ENCODE results near the gene SYCP2.

The SYCP2 gene

DNA sequence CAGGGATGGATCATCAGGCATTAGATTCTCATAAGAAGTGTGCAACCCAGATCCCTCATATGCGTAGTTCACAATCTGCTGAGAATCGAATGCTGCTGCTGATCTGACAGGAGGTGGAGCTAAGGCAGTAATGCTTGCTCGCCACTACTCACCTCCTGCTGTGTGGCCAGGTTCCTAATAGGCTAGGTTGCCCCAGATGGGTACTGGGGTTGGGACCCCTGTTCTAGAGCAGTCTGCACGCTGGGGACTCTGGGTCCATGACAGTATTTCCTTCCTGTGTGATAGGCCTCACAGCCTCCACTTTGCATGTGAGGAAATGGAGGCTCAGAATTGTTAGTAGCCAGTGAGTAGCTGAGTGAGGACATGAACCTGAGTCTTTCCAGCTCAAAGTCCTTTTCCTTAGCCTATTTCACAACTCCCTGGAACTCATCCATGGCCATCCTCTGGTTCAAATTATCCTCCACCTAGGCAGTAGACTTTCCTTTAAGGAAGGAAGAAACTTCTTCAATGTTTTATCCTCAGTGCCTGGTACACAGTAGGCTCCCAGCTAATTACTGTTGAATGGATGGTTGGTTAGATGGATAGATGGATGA lies 117.2 kb downstream of the SYCP2 start:
- no peak overlapping the region for H3K27ac ChIP-seq (ENCODE audit: low read length)
- H3K4me1 ChIP-seq (ENCODE audit: low read length): no peaks in the 10 kb centered on the region
- H3K36me3 ChIP-seq (replicated peaks; ENCODE audit: low read depth, low read length): no peaks in the 10 kb centered on the region
- no peaks in the 10 kb centered on the region for H4K20me1 ChIP-seq (ENCODE audit: insufficient read depth, low read length)
- TF ChIP-seq, protein P1, sequence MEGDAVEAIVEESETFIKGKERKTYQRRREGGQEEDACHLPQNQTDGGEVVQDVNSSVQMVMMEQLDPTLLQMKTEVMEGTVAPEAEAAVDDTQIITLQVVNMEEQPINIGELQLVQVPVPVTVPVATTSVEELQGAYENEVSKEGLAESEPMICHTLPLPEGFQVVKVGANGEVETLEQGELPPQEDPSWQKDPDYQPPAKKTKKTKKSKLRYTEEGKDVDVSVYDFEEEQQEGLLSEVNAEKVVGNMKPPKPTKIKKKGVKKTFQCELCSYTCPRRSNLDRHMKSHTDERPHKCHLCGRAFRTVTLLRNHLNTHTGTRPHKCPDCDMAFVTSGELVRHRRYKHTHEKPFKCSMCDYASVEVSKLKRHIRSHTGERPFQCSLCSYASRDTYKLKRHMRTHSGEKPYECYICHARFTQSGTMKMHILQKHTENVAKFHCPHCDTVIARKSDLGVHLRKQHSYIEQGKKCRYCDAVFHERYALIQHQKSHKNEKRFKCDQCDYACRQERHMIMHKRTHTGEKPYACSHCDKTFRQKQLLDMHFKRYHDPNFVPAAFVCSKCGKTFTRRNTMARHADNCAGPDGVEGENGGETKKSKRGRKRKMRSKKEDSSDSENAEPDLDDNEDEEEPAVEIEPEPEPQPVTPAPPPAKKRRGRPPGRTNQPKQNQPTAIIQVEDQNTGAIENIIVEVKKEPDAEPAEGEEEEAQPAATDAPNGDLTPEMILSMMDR (IDR thresholded peaks at IDR 0.05; ENCODE audit: low read depth, low read length): no peak
- no peak for TF ChIP-seq EZH2phosphoT487 (IDR thresholded peaks at IDR 0.05; ENCODE audit: low read depth)
- no peaks in the 10 kb centered on the region for H3K79me2 ChIP-seq (ENCODE audit: low read length)
- no peaks in the 10 kb centered on the region for H3K9me3 ChIP-seq (ENCODE audit: insufficient read depth, low read length)
- no peak overlapping the region for H3K4me2 ChIP-seq (ENCODE audit: low read length)
- no peak overlapping the region for H2AFZ ChIP-seq (ENCODE audit: low read depth, low read length)
- no peak overlapping the region for H3K4me3 ChIP-seq (ENCODE audit: low read length)
- no peak overlapping the region for H3K9ac ChIP-seq (ENCODE audit: low read length)
- H3K27me3 ChIP-seq (ENCODE audit: low read depth, low read length): peaks cover 18% of the 10 kb centered on the region

DNA sequence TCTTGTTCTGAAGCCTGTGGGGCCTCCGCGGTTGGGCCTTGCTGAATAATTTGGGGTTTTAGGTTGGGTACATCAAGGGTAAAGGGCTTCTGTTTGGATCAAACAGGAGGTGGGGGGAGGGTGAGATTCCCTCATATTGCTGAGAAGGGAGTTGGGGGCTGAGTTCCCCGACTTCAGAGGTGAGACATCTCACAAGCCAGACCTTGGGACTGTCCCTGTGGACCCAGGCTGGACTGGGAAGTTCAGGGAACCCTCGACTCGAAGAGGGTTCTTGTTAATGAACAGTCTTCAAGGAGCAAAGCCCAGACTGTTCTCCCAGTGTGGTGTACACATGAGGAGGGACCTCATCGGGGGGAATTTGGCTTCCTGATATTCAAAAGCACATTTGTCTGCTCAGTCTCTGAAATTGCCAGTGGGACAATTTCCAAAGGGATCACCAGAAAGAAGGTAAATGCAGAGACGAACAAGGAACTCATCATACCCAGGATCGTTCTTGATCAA lies 118.5 kb downstream of the SYCP2 start:
- Histone ChIP-seq H3K4me1 (ENCODE audit: low read length) (no peaks in the 10 kb centered on the region), H3K9me3 (ENCODE audit: insufficient read depth, low read length) (no peaks in the 10 kb centered on the region), H3K36me3 (replicated peaks; ENCODE audit: low read depth, low read length) (no peaks in the 10 kb centered on the region), H3K27me3 (ENCODE audit: low read depth, low read length) (peaks cover 26% of the 10 kb centered on the region), H3K4me3 (ENCODE audit: low read length) (no peak overlapping the region), H3K27ac (ENCODE audit: low read length) (no peak overlapping the region), H2AFZ (ENCODE audit: low read depth, low read length) (no peak overlapping the region), H4K20me1 (ENCODE audit: insufficient read depth, low read length) (no peaks in the 10 kb centered on the region), H3K9ac (ENCODE audit: low read length) (no peak overlapping the region), H3K79me2 (ENCODE audit: low read length) (no peaks in the 10 kb centered on the region), H3K4me2 (ENCODE audit: low read length) (no peak overlapping the region)
- TF ChIP-seq, protein P1 (IDR thresholded peaks at IDR 0.05; ENCODE audit: low read depth, low read length): no peak
- TF ChIP-seq EZH2phosphoT487 (IDR thresholded peaks at IDR 0.05; ENCODE audit: low read depth): no peak

DNA sequence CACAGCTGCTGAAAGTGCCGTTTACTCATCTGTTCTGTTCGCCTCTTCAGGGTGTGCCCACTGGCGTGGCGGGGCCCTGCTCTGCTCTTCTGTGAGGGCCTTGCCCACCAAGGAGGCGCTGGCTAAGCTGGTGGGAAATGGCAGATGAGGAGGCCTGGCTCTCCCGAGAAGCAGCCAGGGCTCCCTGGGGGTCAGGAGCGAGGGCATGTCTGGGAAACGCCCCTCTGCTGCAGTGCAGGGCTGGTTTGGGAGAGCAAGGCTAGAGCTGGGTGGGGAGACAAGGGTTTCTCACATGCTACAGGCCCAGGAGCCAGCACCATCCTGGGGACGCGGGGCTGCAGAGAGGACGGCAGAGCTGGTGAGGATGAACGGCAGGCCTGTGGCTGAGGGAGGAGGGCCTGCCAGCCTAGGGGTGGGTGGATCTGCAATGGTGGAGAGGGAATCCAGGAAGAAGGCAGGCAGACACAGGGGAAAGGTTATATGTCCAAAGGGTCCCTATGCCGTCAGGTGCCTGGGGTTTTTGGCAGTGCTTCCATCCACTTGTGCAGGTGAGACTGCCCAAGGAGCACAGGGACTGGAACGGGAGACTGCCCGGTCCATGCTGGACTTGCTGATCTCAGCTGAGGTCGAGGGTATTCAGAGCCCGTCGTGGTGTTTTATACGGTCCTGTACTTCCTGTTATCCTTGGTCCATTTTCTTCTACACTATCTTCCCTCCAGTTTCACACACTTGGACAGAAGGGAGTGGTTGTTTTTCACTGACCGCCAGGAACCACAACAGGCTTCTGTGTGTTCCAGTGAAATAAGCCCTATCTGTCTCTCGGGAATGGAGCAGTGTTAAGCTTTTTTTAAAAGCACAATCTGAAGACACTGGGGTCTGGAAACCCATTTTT lies 119.2 kb downstream of the SYCP2 start:
- H4K20me1 ChIP-seq (ENCODE audit: insufficient read depth, low read length): no peaks in the 10 kb centered on the region
- peaks cover 27% of the 10 kb centered on the region for H3K27me3 ChIP-seq (ENCODE audit: low read depth, low read length)
- no peak overlapping the region for H2AFZ ChIP-seq (ENCODE audit: low read depth, low read length)

More for the DNA sequence above, 119.2 kb downstream of the SYCP2 start:
- Histone ChIP-seq H3K27ac (ENCODE audit: low read length) (no peak overlapping the region), H3K9ac (ENCODE audit: low read length) (no peak overlapping the region), H3K4me3 (ENCODE audit: low read length) (no peak overlapping the region), H3K4me1 (ENCODE audit: low read length) (no peaks in the 10 kb centered on the region), H3K36me3 (replicated peaks; ENCODE audit: low read depth, low read length) (no peaks in the 10 kb centered on the region), H3K9me3 (ENCODE audit: insufficient read depth, low read length) (no peaks in the 10 kb centered on the region), H3K79me2 (ENCODE audit: low read length) (no peaks in the 10 kb centered on the region), H3K4me2 (ENCODE audit: low read length) (no peak overlapping the region)
- TF ChIP-seq, protein P1 (IDR thresholded peaks at IDR 0.05; ENCODE audit: low read depth, low read length): no peak
- TF ChIP-seq EZH2phosphoT487 (IDR thresholded peaks at IDR 0.05; ENCODE audit: low read depth): no peak
